Middle frontal gyrus (tissue), 1 donor: ENCODE results near the gene SLC9A9.
"Not testable (repeated sequence)": the region's sequence is repeated elsewhere in the genome, so short reads cannot be mapped to it uniquely, and the experiment has no call there.

Source experiments
- DNase-seq: peaks from one replicate; pipeline ENCODE4 v3.0.0-alpha.2; 2015; ENCODE audit warnings: low spot score; ENCODE audit errors: extremely low spot score

Gene SLC9A9

GRCh38 chr3:143295201-143296080 is 552.8 kb downstream of the SLC9A9 start:
- DNase-seq = no peak

- no peak for DNase-seq
Observed at GRCh38 chr3:143294188-143294587, 554.1 kb downstream of the SLC9A9 start.

DNA sequence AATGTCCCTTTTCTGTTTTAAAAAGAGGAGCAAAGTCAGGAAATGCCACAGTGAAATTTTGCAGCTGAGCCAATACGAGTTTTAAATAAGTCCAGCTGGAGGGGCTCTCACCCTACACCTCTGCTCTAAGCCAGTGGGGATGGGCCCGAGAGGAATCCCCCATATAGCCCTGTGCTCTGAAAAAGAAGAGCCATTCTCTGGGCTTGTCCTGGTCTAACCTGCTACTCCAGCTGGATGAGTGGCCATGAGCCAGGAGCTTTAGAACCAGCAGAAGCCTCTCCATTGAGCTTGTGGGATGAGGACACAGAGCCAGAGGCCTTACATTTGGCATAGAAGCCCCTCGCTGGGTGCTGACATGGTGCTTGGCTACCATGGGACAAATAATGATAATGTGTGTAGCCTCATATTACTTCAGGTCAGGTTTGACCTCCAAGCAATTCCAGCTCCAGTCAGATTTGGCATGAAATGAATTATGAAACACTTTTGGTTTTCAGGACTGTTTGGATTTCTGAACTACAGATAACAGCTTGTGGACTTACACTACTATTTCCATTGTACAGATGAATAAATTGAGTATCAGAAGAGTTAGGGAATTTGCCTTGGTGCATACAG is 556.3 kb downstream of the SLC9A9 start:
- no peak for DNase-seq

GRCh38 chr3:143288944-143289343 is 559.3 kb downstream of the SLC9A9 start:
- DNase-seq = no peak

- DNase-seq = no peak
Observed at GRCh38 chr3:143287403-143287802, 560.9 kb downstream of the SLC9A9 start.

DNA sequence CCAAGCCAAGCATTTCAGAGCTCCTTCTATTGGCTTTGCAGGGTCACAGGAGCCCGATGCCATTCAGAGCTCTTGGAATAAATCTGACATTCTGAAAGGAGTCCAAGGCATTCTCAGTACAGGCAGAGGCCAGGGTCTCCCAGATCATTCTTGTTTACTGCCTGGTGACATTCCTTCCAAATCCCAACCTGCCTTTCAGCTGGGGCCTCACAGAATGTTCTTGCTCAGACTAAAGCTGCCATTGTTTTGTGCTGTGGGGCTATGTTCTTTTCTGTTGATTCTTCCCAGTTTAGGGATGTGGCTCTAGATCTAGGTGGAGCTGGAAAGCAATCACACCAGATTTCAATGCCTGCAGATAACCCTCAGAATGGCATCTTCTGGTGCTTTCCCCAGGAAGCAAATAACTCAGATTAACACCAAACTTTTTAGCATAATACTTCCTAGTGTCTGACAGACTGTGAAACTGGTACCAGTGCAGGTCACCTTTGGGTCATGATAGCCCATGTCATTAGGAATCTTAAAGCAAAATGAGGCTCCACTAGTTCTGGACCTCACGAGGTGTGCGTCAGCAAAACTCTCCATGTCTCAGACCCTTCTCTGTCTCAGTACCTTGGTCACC is 561.8 kb downstream of the SLC9A9 start:
- DNase-seq = no peak

DNA sequence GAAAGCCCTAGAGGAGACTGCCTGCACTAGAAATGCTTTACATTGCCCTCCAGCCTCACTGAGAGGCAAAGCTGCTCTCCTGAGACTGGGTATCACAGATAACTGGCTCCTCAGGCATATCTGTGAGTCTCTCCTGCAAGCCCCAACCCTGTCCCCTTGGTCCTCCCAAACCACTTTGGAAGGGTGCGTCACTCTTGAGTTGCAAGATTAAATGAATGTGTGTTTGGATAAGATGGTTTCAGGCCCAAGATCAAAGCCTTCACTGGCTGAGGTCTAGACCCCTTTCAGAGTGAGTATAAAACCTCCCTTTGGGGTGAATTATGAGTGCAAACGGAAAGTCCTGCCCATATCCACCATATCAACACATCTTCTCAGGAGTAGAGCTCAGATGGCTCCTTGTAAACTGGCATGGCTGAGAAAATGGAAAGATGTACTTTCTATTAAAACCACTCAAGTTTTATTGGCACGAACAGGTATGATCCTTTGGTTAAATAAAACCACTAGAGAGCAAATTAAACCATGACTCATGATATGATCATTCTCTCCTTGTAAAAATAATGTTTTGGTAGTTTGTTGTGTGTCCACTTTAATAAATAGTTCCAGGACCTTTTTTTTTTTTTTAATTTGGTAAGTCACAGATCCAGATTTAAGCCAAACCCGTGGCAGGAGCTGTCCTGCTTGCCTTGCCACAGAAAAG is 564.7 kb downstream of the SLC9A9 start:
- DNase-seq = no peak

DNA sequence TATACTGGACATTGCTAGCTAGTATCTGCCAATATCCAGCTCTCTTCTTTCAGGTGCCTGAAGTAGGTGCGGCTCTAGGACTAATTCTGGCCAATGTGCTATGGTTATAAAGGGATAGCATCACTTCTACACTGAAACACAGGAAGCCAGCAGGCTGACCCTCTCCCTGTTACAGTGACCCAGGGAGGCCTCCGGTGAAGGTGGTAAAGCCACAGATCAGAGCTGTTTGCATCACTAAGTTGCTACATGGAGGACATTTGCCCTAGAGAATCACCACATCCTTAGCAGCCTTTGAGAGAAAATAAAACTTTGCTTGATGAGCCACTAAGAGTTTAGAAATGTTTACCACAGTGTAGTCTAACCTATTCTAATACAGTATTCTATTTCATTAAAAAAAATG is 567.3 kb downstream of the SLC9A9 start:
- no peak for DNase-seq

GRCh38 chr3:143279567-143279966 is 568.7 kb downstream of the SLC9A9 start:
- not testable (repeated sequence) for DNase-seq

- DNase-seq = no peak
Observed at GRCh38 chr3:143278721-143279120, 569.5 kb downstream of the SLC9A9 start.

GRCh38 chr3:143277531-143277930 is 570.7 kb downstream of the SLC9A9 start:
- no peak for DNase-seq

DNA sequence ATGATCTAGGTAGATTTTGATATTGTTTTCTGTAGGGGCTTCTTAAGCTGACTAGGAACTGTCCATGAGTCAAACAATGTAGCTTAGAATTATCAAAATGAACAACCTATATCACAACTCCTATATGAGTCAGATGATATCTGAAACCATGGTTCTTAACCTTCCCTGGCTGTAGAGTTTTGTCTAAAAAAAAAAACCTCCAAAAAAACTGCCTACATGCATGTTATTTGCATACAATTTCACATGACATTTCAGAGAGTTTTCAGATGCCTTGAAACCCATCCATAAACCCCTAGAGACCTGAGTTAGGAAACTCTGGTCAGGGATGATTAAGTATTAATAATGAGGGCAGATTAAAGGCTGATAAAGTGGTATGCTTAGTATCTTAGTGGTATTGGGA is 571.7 kb downstream of the SLC9A9 start:
- no peak for DNase-seq

DNA sequence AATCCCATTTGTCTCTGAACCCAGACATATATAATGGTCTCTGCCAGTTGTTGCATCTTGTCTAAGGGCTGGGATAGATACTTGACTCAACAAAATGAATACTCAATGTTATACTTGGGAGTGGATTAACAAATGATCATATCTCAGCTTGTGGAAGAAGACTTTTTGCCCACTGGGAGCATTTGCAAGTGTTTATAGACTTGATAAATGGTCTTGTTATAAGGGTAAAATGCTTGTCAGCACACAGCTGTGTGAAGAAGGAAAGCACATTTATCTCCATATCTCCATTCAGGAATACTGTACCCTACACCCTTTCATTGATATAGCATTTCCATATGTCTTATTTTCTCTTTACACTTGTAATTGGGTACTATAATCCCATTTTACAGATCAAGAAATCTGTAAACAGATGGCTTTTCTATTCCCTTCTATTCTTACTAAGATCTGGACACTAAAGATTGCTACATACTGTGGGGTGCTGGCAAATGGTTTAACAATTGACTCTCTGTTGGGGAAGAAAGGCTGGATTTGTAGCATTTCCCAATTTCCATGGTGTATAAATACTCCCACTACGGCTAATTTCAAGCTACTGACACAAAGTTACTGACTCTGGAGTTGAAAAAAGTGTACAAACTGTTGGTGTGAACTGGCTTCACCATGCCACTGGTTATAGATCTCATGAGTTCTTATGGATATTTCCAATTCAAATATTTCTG is 574.1 kb downstream of the SLC9A9 start:
- DNase-seq = no peak

GRCh38 chr3:143271136-143271535 is 577.1 kb downstream of the SLC9A9 start:
- DNase-seq = no peak

DNA sequence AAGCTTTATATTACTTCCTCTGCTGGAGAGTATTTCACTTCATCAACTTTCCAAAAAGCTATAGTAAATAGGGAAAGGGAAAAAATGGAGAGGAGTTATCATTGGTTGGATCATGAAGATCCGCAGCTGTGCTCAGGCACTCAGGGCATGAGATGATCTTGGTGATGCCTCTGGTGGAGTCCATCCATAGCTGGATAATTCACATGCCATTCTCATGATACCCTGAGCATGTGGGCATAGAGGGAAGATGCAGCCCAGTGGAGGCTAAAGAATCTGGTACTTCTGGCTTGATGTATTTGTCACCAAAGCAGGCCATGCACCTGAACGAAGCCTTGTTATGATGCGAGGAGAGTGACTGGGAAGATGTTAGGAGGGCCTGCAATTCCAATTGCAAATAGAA is 578.5 kb downstream of the SLC9A9 start:
- DNase-seq = no peak

- no peak for DNase-seq
Observed at GRCh38 chr3:143267989-143268388, 580.3 kb downstream of the SLC9A9 start.

GRCh38 chr3:143266927-143267326 is 581.3 kb downstream of the SLC9A9 start:
- no peak for DNase-seq

- no peak for DNase-seq
Observed at GRCh38 chr3:143266511-143266910, 581.8 kb downstream of the SLC9A9 start.

- no peak for DNase-seq
Observed at GRCh38 chr3:143265501-143266070, 582.7 kb downstream of the SLC9A9 start.

DNA sequence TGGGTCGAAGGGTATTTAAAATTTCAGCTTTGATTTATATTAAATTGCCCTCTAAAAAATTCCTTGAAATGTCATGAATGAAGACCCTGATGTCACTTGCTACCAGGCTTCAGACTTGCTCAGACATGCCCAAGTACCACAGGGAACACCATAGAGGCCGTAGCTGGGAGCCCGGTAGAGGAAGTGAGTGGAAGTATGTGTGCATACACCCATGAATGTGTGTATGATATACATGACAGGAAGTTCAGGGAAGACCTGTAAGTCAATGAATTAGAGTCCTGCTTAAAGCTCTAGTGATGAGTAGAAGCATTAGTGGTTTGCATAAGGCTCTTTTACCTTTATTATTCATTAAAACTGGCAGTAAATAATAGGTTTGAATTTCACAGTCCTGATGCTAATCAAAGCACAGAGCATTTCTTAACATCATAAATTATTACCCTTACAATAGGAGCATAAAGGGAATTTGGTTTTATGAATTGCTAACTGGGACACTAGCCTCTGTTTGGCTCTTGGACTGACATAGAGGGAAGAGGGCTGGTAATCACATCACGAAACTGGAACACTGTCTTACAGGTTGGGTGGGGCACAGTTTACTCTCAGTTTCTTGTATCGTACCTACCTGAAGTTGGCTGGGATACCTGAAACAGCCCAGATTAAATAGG is 584.3 kb downstream of the SLC9A9 start:
- DNase-seq = no peak
